ENCODE data around the gene ZMIZ2.
A peak's percentile ranks its signal among the peaks of the same experiment; 100 is the strongest.
"Not testable (repeated sequence)": the region's sequence is repeated elsewhere in the genome, so short reads cannot be mapped to it uniquely, and the experiment has no call there.

ZMIZ2 gene

GRCh38 chr7:44748045-44748947, at the start of gene ZMIZ2 (continued):
- no peak for TF ChIP-seq SCRT2 (tag by site-specific recombination; IDR thresholded peaks at IDR 0.05)
- peak; percentile 58; the same call in 1 of the 2 replicates for TF ChIP-seq ZBTB17 (tag by site-specific recombination; IDR thresholded peaks at IDR 0.05)
- no peak for TF ChIP-seq WT1 (tag by site-specific recombination; IDR thresholded peaks at IDR 0.05)
- no peak for TF ChIP-seq ZNF366 (tag by site-specific recombination; conservative IDR thresholded peaks at IDR 0.05)
- no peak for TF ChIP-seq ZNF404 (tag by site-specific recombination; IDR thresholded peaks at IDR 0.05)
- 0 out of 2 replicates have a peak, but pooled peaks have one; percentile 22 for TF ChIP-seq ZNF768 (tag by site-specific recombination; IDR thresholded peaks at IDR 0.05)

GRCh38 chr7:44699598-44699997, 49.0 kb upstream of the ZMIZ2 start:
- H3K27ac ChIP-seq (ENCODE audit: extremely low read depth, low read depth, low read length); CTCF ChIA-PET; H3K4me1 ChIP-seq (ENCODE audit: control insufficient read depth, insufficient read depth, low read length); POLR2A ChIA-PET; H3K9me3 ChIP-seq (ENCODE audit: control insufficient read depth, insufficient read depth, low read depth, low read length); H3K4me3 ChIP-seq (ENCODE audit: low read depth, low read length): not testable (repeated sequence)
- peak; percentile 84; the same call in 1 of the 2 replicates for TF ChIP-seq ZNF776 (tag by site-specific recombination; IDR thresholded peaks at IDR 0.05; ENCODE audit: borderline replicate concordance)
- H3K36me3 ChIP-seq (ENCODE audit: control insufficient read depth in 2 of 2, insufficient read depth in 1 of 2, low read length in 2 of 2) = peaks cover 0 to 40% of the 10 kb centered on the region in 2 experiments; a peak in 1 of 3 replicates

GRCh38 chr7:44700322-44700721, 48.3 kb upstream of the ZMIZ2 start:
- Histone ChIP-seq H3K27ac (ENCODE audit: extremely low read depth, low read depth, low read length) (no peak overlapping the region), H3K4me3 (ENCODE audit: low read depth, low read length) (no peak overlapping the region), H3K4me1 (ENCODE audit: control insufficient read depth, insufficient read depth, low read length) (no peaks in the 10 kb centered on the region), H3K9me3 (ENCODE audit: control insufficient read depth, insufficient read depth, low read depth, low read length) (no peaks in the 10 kb centered on the region), H3K36me3 (ENCODE audit: control insufficient read depth in 2 of 2, insufficient read depth in 1 of 2, low read length in 2 of 2) (peaks cover 0 to 38% of the 10 kb centered on the region in 2 experiments; a peak in 1 of 3 replicates)
- TF ChIP-seq ZBTB1 (tag by site-specific recombination; IDR thresholded peaks at IDR 0.05) = no peak
- TF ChIP-seq ZIC2 (tag by site-specific recombination; IDR thresholded peaks at IDR 0.05) = peak; percentile 67
- CTCF ChIA-PET = no interaction called here
- POLR2A ChIA-PET = no interaction called here

- POLR2A ChIA-PET; H3K9me3 ChIP-seq (ENCODE audit: control insufficient read depth, insufficient read depth, low read depth, low read length); H3K27ac ChIP-seq (ENCODE audit: extremely low read depth, low read depth, low read length); H3K4me3 ChIP-seq (ENCODE audit: low read depth, low read length); H3K4me1 ChIP-seq (ENCODE audit: control insufficient read depth, insufficient read depth, low read length); CTCF ChIA-PET: not testable (repeated sequence)
- H3K36me3 ChIP-seq (ENCODE audit: control insufficient read depth in 2 of 2, insufficient read depth in 1 of 2, low read length in 2 of 2) = peaks cover 0 to 22% of the 10 kb centered on the region in 2 experiments; a peak in 1 of 3 replicates
These were observed 45.3 kb upstream of the ZMIZ2 start for GRCh38 chr7:44703391-44703790.

GRCh38 chr7:44703921-44704320, 44.7 kb upstream of the ZMIZ2 start:
- CTCF ChIA-PET = no interaction called here
- no peak overlapping the region for H3K27ac ChIP-seq (ENCODE audit: extremely low read depth, low read depth, low read length)
- peaks cover 0 to 21% of the 10 kb centered on the region in 2 experiments; a peak in 1 of 3 replicates for H3K36me3 ChIP-seq (ENCODE audit: control insufficient read depth in 2 of 2, insufficient read depth in 1 of 2, low read length in 2 of 2)
- no peaks in the 10 kb centered on the region for H3K4me1 ChIP-seq (ENCODE audit: control insufficient read depth, insufficient read depth, low read length)
- POLR2A ChIA-PET = no interaction called here
- H3K9me3 ChIP-seq (ENCODE audit: control insufficient read depth, insufficient read depth, low read depth, low read length) = no peaks in the 10 kb centered on the region
- TF ChIP-seq ZBTB1 (tag by site-specific recombination; IDR thresholded peaks at IDR 0.05) (no peak), ZNF280C (tag by site-specific recombination; IDR thresholded peaks at IDR 0.05) (no peak), ZNF488 (tag by site-specific recombination; IDR thresholded peaks at IDR 0.05) (no peak)
- H3K4me3 ChIP-seq (ENCODE audit: low read depth, low read length) = no peak overlapping the region
